Measurements from ENCODE around the gene TIMD4.

DNA sequence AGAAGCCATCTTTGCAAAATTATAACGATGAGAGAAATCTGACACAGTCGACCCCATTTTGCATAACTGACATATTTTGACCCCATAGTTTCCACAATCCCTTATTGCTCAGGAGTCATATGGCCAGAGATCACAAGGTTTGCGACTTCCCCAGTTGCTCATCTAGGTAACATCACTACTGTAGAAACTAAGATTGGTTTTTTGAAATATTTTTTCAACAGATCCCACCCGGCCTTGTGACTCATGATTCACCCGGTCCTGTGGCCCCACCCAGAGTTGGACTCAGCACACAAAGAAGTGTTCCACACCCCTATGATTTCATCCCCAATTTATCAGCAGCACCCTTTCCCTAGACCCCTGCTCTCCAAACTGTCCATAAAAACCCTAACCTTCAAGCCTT lies 50.2 kb downstream of the TIMD4 start:
- TF ChIP-seq, protein P1, sequence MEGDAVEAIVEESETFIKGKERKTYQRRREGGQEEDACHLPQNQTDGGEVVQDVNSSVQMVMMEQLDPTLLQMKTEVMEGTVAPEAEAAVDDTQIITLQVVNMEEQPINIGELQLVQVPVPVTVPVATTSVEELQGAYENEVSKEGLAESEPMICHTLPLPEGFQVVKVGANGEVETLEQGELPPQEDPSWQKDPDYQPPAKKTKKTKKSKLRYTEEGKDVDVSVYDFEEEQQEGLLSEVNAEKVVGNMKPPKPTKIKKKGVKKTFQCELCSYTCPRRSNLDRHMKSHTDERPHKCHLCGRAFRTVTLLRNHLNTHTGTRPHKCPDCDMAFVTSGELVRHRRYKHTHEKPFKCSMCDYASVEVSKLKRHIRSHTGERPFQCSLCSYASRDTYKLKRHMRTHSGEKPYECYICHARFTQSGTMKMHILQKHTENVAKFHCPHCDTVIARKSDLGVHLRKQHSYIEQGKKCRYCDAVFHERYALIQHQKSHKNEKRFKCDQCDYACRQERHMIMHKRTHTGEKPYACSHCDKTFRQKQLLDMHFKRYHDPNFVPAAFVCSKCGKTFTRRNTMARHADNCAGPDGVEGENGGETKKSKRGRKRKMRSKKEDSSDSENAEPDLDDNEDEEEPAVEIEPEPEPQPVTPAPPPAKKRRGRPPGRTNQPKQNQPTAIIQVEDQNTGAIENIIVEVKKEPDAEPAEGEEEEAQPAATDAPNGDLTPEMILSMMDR (IDR thresholded peaks at IDR 0.05), result no peak
- TF ChIP-seq POLR2AphosphoS5 (IDR thresholded peaks at IDR 0.05) (no peak), POLR2A (IDR thresholded peaks at IDR 0.05) (no peak)

Measured in prostate gland (tissue), 2 donors.